Sigmoid colon (tissue), 3 donors: Measurements from ENCODE around the gene PRPF31.

Experiments
- CTCF ChIP-seq, 4 experiments: fragments of 450-650 bp in 3 of 4; fragments of 200-600 bp in 1 of 4; IDR thresholded peaks; one replicate each; pipeline ENCODE4 v1.5.1; 2016 to 2019; ENCODE audit warnings: antibody characterized with exemption in 4 of 4, mild to moderate bottlenecking in 3 of 4, moderate library complexity in 2 of 4
- POLR2A ChIP-seq, 2 donors: fragments of 450-650 bp; IDR thresholded peaks; one replicate each; pipeline ENCODE4 v1.6.1; 2016; ENCODE audit warnings: antibody characterized with exemption in 2 of 2, mild to moderate bottlenecking in 2 of 2, moderate library complexity in 2 of 2

- TF ChIP-seq POLR2A (IDR thresholded peaks at IDR 0.05) = no peak
- TF ChIP-seq CTCF (IDR thresholded peaks at IDR 0.05) = no peak
Observed at GRCh38 chr19:54099190-54099902, 16.2 kb upstream of the PRPF31 start.
